HG02588 (cell line): Measurements from ENCODE around the gene RNF5.
"Not testable (repeated sequence)": the region's sequence is repeated elsewhere in the genome, so short reads cannot be mapped to it uniquely, and the experiment has no call there.

Experiments
- ATAC-seq: cut with Tn5 transposase; IDR thresholded peaks from one replicate; pipeline ENCODE4 v1.9.1; 2021; ENCODE audit warnings: mild to moderate bottlenecking, moderate library complexity; ENCODE audit not compliant: unreplicated experiment

RNF5 gene

GRCh38 chr6:32177788-32178546 is at the start of gene RNF5:
TSS of gene RNF5 (plus strand) at chr6:32178405. CDS start at chr6:32178512, 107 bp downstream.
- ATAC-seq, result peak; percentile 75

- no peak for ATAC-seq
Observed at GRCh38 chr6:32128751-32129296, 49.4 kb upstream of the RNF5 start.

- no peak for ATAC-seq
Observed at GRCh38 chr6:32129297-32130088, 48.7 kb upstream of the RNF5 start.

- no peak for ATAC-seq
Observed at GRCh38 chr6:32131439-32131948, 46.7 kb upstream of the RNF5 start.

GRCh38 chr6:32132110-32132509 is 46.1 kb upstream of the RNF5 start:
- no peak for ATAC-seq

- ATAC-seq, result no peak
Observed at GRCh38 chr6:32133786-32134185, 44.4 kb upstream of the RNF5 start.

- no peak for ATAC-seq
Observed at GRCh38 chr6:32137454-32137853, 40.8 kb upstream of the RNF5 start.

GRCh38 chr6:32139590-32139989 is 38.6 kb upstream of the RNF5 start:
- no peak for ATAC-seq

- no peak for ATAC-seq
Observed at GRCh38 chr6:32140420-32141046, 37.7 kb upstream of the RNF5 start.

- not testable (repeated sequence) for ATAC-seq
Observed at GRCh38 chr6:32144238-32144637, 34.0 kb upstream of the RNF5 start.

- no peak for ATAC-seq
Observed at GRCh38 chr6:32146287-32146686, 31.9 kb upstream of the RNF5 start.

GRCh38 chr6:32146687-32147086 is 31.5 kb upstream of the RNF5 start:
- no peak for ATAC-seq

- ATAC-seq, result no peak
Observed at GRCh38 chr6:32147401-32148132, 30.6 kb upstream of the RNF5 start.

GRCh38 chr6:32148289-32149091 is 29.7 kb upstream of the RNF5 start:
- ATAC-seq, result no peak

GRCh38 chr6:32149092-32149755 is 29.0 kb upstream of the RNF5 start:
- ATAC-seq, result no peak

- no peak for ATAC-seq
Observed at GRCh38 chr6:32149932-32150870, 28.0 kb upstream of the RNF5 start.

- no peak for ATAC-seq
Observed at GRCh38 chr6:32151181-32151862, 26.9 kb upstream of the RNF5 start.
